ENCODE data around the gene THADA. TPM values are rescaled to one million over a fixed set of nuclear protein-coding genes. Genes with fewer than 3 reads are reported as not detected.

The THADA gene
- total and polyA plus RNA-seq, 2 donors (not counting 1 experiment from before 2014, with no cell fraction given), result 9.2 to 36.2 TPM

DNA sequence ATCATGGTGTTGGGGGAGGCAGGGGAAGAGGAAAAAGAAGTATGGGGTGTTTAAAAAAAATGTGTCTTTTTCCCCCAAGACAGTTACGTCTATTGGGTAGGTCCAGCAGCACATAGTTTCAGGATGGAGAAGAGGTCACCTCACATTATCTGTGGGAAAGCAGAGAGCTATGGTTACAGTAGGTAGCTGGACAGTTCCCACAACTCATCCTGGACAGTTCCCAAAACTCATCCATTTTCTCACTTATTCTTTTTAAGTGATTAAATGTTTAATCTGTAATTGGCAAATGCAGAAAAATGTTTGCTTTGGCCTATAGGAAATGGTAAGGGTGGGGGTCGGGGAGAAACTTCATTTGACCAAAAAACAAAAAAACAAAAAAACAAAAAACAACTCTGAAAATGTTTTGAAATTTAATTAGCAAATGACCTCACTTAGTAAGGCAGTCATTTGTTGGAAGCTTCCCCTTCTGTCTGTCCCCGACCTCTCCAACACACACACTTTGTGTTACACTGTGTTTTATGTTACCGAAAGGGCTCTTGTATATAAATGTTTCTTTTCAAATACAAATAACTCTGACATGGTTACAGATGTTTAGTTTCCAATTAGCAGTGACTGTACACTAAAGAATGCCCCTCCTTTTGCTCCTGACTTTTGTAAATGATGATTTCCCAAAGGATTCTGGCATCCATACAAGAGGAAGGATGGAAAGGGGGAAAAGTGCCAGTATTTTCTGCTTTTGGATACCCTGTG, 196.1 kb downstream of the THADA start:
- Histone ChIP-seq H3K9ac (ENCODE audit: insufficient read depth, low read length) (no peak overlapping the region), H3K4me3 (replicated peaks in 1 of 4; ENCODE audit: control extremely low read depth in 1 of 4, insufficient read depth in 1 of 4, low read depth in 3 of 4, low read length in 4 of 4) (no peak overlapping the region), H3K79me2 (ENCODE audit: control insufficient read depth, insufficient read depth, low read length) (no peaks in the 10 kb centered on the region), H3K36me3 (ENCODE audit: control insufficient read depth, insufficient read depth, low read length) (no peaks in the 10 kb centered on the region), H3K9me3 (ENCODE audit: control insufficient read depth, insufficient read depth, low read depth, low read length) (no peaks in the 10 kb centered on the region), H3K27ac (ENCODE audit: insufficient read depth, low read length) (peak overlapping the region; percentile 43), H3K4me2 (ENCODE audit: extremely low read depth, insufficient read depth, low read length) (peak overlapping the region; percentile 30), H4K20me1 (ENCODE audit: control insufficient read depth, extremely low read depth, insufficient read depth, low read length) (no peaks in the 10 kb centered on the region), H3K27me3 (ENCODE audit: control insufficient read depth, insufficient read depth, low read length) (no peaks in the 10 kb centered on the region), H3K4me1 (ENCODE audit: control insufficient read depth, extremely low read depth, insufficient read depth, low read length) (peaks cover 8% of the 10 kb centered on the region), H2AFZ (ENCODE audit: low read length) (no peak overlapping the region)
- no peak for TF ChIP-seq EZH2 (IDR thresholded peaks at IDR 0.05; ENCODE audit: low read length, missing control alignments)
- TF ChIP-seq, protein P1, sequence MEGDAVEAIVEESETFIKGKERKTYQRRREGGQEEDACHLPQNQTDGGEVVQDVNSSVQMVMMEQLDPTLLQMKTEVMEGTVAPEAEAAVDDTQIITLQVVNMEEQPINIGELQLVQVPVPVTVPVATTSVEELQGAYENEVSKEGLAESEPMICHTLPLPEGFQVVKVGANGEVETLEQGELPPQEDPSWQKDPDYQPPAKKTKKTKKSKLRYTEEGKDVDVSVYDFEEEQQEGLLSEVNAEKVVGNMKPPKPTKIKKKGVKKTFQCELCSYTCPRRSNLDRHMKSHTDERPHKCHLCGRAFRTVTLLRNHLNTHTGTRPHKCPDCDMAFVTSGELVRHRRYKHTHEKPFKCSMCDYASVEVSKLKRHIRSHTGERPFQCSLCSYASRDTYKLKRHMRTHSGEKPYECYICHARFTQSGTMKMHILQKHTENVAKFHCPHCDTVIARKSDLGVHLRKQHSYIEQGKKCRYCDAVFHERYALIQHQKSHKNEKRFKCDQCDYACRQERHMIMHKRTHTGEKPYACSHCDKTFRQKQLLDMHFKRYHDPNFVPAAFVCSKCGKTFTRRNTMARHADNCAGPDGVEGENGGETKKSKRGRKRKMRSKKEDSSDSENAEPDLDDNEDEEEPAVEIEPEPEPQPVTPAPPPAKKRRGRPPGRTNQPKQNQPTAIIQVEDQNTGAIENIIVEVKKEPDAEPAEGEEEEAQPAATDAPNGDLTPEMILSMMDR (conservative IDR thresholded peaks at IDR 0.05 in 1 of 2, IDR thresholded peaks at IDR 0.05 in 1 of 2; ENCODE audit: low read depth in 1 of 2, low read length in 2 of 2), result no peak
- peak; percentile 87 to 94 for DNase-seq (ENCODE audit: low read depth in 2 of 2)

DNA sequence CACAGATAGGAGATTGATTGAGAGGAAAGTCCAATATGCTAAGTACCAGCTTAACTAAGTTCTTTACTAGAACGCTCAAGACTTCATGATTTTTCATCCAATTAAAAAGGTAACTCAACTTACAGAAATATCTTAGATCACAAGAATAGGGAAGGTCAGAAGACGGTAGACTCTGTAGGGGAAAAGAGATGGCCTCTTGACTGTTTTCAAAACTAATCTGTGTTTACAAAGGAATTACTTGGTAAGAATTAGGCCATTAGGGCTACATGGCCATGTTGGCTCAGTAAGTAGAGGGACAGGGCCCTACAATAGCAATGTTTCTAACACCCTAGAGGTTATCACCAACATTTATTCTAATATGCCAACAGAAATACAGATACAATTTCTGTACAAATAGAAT, 196.7 kb downstream of the THADA start:
- no peaks in the 10 kb centered on the region for H3K36me3 ChIP-seq (ENCODE audit: control insufficient read depth, insufficient read depth, low read length)
- peak overlapping the region; percentile 43 for H3K27ac ChIP-seq (ENCODE audit: insufficient read depth, low read length)
- H3K4me3 ChIP-seq (replicated peaks in 1 of 4; ENCODE audit: control extremely low read depth in 1 of 4, insufficient read depth in 1 of 4, low read depth in 3 of 4, low read length in 4 of 4), result no peak overlapping the region
- no peak for TF ChIP-seq EZH2 (IDR thresholded peaks at IDR 0.05; ENCODE audit: low read length, missing control alignments)
- TF ChIP-seq, protein P1 (conservative IDR thresholded peaks at IDR 0.05 in 1 of 2, IDR thresholded peaks at IDR 0.05 in 1 of 2; ENCODE audit: low read depth in 1 of 2, low read length in 2 of 2), result no peak
- H3K4me2 ChIP-seq (ENCODE audit: extremely low read depth, insufficient read depth, low read length), result peak overlapping the region; percentile 30
- no peaks in the 10 kb centered on the region for H3K9me3 ChIP-seq (ENCODE audit: control insufficient read depth, insufficient read depth, low read depth, low read length)
- H4K20me1 ChIP-seq (ENCODE audit: control insufficient read depth, extremely low read depth, insufficient read depth, low read length), result no peaks in the 10 kb centered on the region
- H2AFZ ChIP-seq (ENCODE audit: low read length), result no peak overlapping the region
- no peaks in the 10 kb centered on the region for H3K79me2 ChIP-seq (ENCODE audit: control insufficient read depth, insufficient read depth, low read length)
- peaks cover 8% of the 10 kb centered on the region for H3K4me1 ChIP-seq (ENCODE audit: control insufficient read depth, extremely low read depth, insufficient read depth, low read length)
- no peak for DNase-seq (ENCODE audit: low read depth in 2 of 2)
- no peaks in the 10 kb centered on the region for H3K27me3 ChIP-seq (ENCODE audit: control insufficient read depth, insufficient read depth, low read length)
- no peak overlapping the region for H3K9ac ChIP-seq (ENCODE audit: insufficient read depth, low read length)

DNA sequence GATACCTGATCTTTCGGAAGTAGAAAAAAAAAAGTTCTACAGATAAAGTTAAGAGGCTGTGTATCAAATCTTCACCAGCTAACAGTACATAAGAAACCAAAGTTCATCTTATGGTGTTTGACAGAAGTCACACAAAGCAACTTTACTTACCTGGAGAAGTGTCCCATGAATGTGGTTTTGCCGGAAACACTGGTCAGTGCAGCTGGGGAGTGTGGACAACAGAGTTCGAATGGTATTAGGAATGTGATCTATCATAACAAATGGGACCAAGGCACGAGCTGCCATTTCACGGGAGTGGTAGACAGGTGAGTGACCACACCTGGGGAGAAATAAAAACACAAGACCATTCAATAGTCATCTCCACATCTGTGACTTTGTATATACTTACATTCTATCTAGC, 198.0 kb downstream of the THADA start:
- Histone ChIP-seq H3K36me3 (ENCODE audit: control insufficient read depth, insufficient read depth, low read length) (no peaks in the 10 kb centered on the region), H4K20me1 (ENCODE audit: control insufficient read depth, extremely low read depth, insufficient read depth, low read length) (no peaks in the 10 kb centered on the region), H2AFZ (ENCODE audit: low read length) (no peak overlapping the region), H3K4me2 (ENCODE audit: extremely low read depth, insufficient read depth, low read length) (no peak overlapping the region), H3K4me3 (replicated peaks in 1 of 4; ENCODE audit: control extremely low read depth in 1 of 4, insufficient read depth in 1 of 4, low read depth in 3 of 4, low read length in 4 of 4) (no peak overlapping the region), H3K9ac (ENCODE audit: insufficient read depth, low read length) (no peak overlapping the region), H3K27ac (ENCODE audit: insufficient read depth, low read length) (no peak overlapping the region), H3K9me3 (ENCODE audit: control insufficient read depth, insufficient read depth, low read depth, low read length) (no peaks in the 10 kb centered on the region), H3K79me2 (ENCODE audit: control insufficient read depth, insufficient read depth, low read length) (no peaks in the 10 kb centered on the region), H3K27me3 (ENCODE audit: control insufficient read depth, insufficient read depth, low read length) (no peaks in the 10 kb centered on the region), H3K4me1 (ENCODE audit: control insufficient read depth, extremely low read depth, insufficient read depth, low read length) (peaks cover 8% of the 10 kb centered on the region)
- no peak for DNase-seq (ENCODE audit: low read depth in 2 of 2)
- TF ChIP-seq, protein P1 (conservative IDR thresholded peaks at IDR 0.05 in 1 of 2, IDR thresholded peaks at IDR 0.05 in 1 of 2; ENCODE audit: low read depth in 1 of 2, low read length in 2 of 2), result no peak
- no peak for TF ChIP-seq EZH2 (IDR thresholded peaks at IDR 0.05; ENCODE audit: low read length, missing control alignments)
